Adipocyte (in vitro differentiated cells): ENCODE results near the gene MAP3K20.
A peak's percentile ranks its signal among the peaks of the same experiment; 100 is the strongest.
"Not testable (repeated sequence)": the region's sequence is repeated elsewhere in the genome, so short reads cannot be mapped to it uniquely, and the experiment has no call there.

Source experiments
- DNase-seq: peaks from one replicate; pipeline ENCODE4 v3.0.0-alpha.2; 2015; ENCODE audit warnings: low read depth
- H3K27me3 ChIP-seq: replicated peaks from 2 replicates; pipeline ENCODE4 v1.7.0; 2013; ENCODE audit warnings: mild to moderate bottlenecking, low read length, moderate library complexity; ENCODE audit not compliant: control insufficient read depth, insufficient read depth
- H3K36me3 ChIP-seq: 2 replicates; pipeline ENCODE4 v1.7.0; 2013; ENCODE audit warnings: low read length, mild to moderate bottlenecking, moderate library complexity; ENCODE audit not compliant: control insufficient read depth, insufficient read depth, severe bottlenecking
- H3K4me1 ChIP-seq: 2 replicates; pipeline ENCODE4 v1.7.0; 2013; ENCODE audit warnings: mild to moderate bottlenecking, low read length, moderate library complexity; ENCODE audit not compliant: control insufficient read depth, insufficient read depth
- H3K4me3 ChIP-seq: 2 replicates; pipeline ENCODE4 v1.7.0; 2013; ENCODE audit warnings: mild to moderate bottlenecking, low read length, moderate library complexity
- H3K9ac ChIP-seq: 2 replicates; pipeline ENCODE4 v1.7.0; 2013; ENCODE audit warnings: mild to moderate bottlenecking, low read length, moderate library complexity
- H3K9me3 ChIP-seq: 2 replicates; pipeline ENCODE4 v1.7.0; 2013; ENCODE audit warnings: mild to moderate bottlenecking, low read length, moderate library complexity; ENCODE audit not compliant: control insufficient read depth

Gene MAP3K20

GRCh38 chr2:173264603-173265366 is 189.1 kb downstream of the MAP3K20 start:
- no peak overlapping the region for H3K9ac ChIP-seq
- no peak overlapping the region for H3K4me3 ChIP-seq
- no peaks in the 10 kb centered on the region for H3K9me3 ChIP-seq
- H3K27me3 ChIP-seq, result no peaks in the 10 kb centered on the region
- no peak for DNase-seq
- peaks cover 45% of the 10 kb centered on the region for H3K36me3 ChIP-seq
- H3K4me1 ChIP-seq, result no peaks in the 10 kb centered on the region

DNA sequence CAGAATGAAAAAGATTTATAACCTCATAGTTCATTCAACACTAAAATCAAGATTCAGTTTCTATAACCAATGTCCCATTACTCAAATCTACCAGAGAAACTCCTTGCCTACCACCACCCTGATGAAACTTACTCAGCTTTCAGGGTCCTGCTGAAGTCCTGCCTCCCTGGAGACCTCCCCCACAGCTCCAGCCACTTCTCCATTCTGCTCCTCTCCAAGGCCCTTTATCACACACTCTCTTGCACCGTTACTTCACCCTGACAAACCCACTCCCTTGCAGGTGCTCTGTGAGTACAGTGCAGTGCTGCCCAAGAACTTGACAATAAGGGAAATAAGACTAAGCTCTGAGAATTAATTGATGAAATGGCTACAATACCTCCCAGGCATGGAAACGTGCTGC is 195.5 kb downstream of the MAP3K20 start:
- Histone ChIP-seq H3K27me3 (no peaks in the 10 kb centered on the region), H3K9me3 (peaks cover 10% of the 10 kb centered on the region), H3K4me1 (no peaks in the 10 kb centered on the region), H3K4me3 (no peak overlapping the region), H3K9ac (no peak overlapping the region), H3K36me3 (peaks cover 4% of the 10 kb centered on the region)
- no peak for DNase-seq

- no peak for DNase-seq
- H3K9ac ChIP-seq, result no peak overlapping the region
- peaks cover 10% of the 10 kb centered on the region for H3K9me3 ChIP-seq
- no peak overlapping the region for H3K4me3 ChIP-seq
- H3K27me3 ChIP-seq, result no peaks in the 10 kb centered on the region
- H3K36me3 ChIP-seq, result no peaks in the 10 kb centered on the region
- H3K4me1 ChIP-seq, result no peaks in the 10 kb centered on the region
These were observed 196.2 kb downstream of the MAP3K20 start for GRCh38 chr2:173271825-173272224.

DNA sequence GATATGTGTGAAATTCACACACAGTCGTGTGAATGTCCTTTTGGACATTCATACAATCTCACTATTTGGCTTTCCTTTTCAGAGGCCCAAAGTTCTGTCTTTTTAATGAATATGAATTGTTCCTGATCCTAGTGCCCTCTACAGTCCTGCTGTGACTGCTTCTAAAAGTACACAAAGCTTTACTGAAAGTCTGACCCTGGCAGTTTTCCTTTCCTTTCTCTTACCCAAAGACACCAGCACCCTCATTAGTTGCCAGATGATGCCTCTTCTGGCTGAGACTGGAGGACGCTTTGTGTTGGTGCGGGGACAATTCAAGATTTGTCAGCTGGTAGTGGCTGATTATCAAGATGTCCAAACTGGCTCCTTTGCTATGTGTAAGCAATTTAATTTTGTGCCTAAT is 197.2 kb downstream of the MAP3K20 start:
- Histone ChIP-seq H3K4me3 (no peak overlapping the region), H3K9ac (no peak overlapping the region), H3K9me3 (peaks cover 10% of the 10 kb centered on the region), H3K4me1 (no peaks in the 10 kb centered on the region), H3K27me3 (no peaks in the 10 kb centered on the region), H3K36me3 (no peaks in the 10 kb centered on the region)
- no peak for DNase-seq

GRCh38 chr2:173278794-173279526 is 203.3 kb downstream of the MAP3K20 start:
- Histone ChIP-seq H3K36me3 (no peaks in the 10 kb centered on the region), H3K9me3 (peaks cover 8% of the 10 kb centered on the region), H3K4me3 (no peak overlapping the region), H3K9ac (no peak overlapping the region), H3K27me3 (no peaks in the 10 kb centered on the region), H3K4me1 (no peaks in the 10 kb centered on the region)
- DNase-seq, result peak; percentile 35

GRCh38 chr2:173279527-173279868 is 203.9 kb downstream of the MAP3K20 start:
- H3K4me1 ChIP-seq, result no peaks in the 10 kb centered on the region
- no peak overlapping the region for H3K4me3 ChIP-seq
- H3K9ac ChIP-seq, result no peak overlapping the region
- peaks cover 3% of the 10 kb centered on the region for H3K9me3 ChIP-seq
- H3K36me3 ChIP-seq, result no peaks in the 10 kb centered on the region
- H3K27me3 ChIP-seq, result no peaks in the 10 kb centered on the region
- no peak for DNase-seq

DNA sequence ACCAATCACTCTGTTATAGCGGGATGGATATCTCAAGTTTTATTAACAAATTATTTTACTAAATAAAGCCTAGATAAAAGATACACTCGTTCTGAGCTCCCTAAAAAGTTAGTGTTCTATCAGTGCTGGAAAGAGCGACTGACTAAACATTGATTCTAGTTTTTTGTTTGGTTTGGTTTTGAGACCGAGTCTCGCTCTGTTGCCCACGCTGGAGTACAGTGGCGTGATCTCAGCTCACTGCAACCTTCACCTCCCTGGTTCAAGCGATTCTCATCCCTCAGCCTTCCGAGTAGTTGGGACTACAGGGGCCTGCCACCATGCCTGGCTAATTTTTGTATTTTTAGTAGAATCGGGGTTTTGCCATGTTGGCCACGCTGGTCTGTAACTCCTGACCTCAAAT is 205.2 kb downstream of the MAP3K20 start:
- H3K9ac ChIP-seq, result no peak overlapping the region
- H3K36me3 ChIP-seq, result no peaks in the 10 kb centered on the region
- no peaks in the 10 kb centered on the region for H3K9me3 ChIP-seq
- DNase-seq, result no peak
- no peak overlapping the region for H3K4me3 ChIP-seq
- no peaks in the 10 kb centered on the region for H3K27me3 ChIP-seq
- no peaks in the 10 kb centered on the region for H3K4me1 ChIP-seq

DNA sequence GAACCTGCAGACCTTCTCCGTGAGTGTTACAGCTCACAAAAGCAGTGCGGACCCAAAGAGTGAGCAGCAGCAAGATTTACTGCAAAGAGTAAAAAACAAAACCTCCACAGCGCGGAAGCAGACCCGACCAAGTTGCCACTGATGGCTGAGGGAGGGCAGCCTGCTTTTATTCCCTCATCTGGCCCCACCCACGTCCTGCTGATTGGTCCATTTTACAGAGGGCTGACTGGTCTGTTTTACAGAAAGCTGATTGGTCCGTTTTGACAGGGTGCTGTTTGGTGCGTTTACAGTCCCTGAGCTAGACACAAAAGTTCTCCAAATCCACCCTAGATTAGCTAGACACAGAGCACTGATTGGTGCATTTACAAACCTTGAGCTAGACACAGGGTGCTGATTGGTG is 206.3 kb downstream of the MAP3K20 start:
- H3K27me3 ChIP-seq, H3K4me1 ChIP-seq, H3K9ac ChIP-seq, H3K4me3 ChIP-seq, H3K36me3 ChIP-seq, DNase-seq, H3K9me3 ChIP-seq: not testable (repeated sequence)

- H3K36me3 ChIP-seq, result no peaks in the 10 kb centered on the region
- no peak overlapping the region for H3K4me3 ChIP-seq
- H3K27me3 ChIP-seq, result no peaks in the 10 kb centered on the region
- no peaks in the 10 kb centered on the region for H3K4me1 ChIP-seq
- no peak overlapping the region for H3K9ac ChIP-seq
- no peak for DNase-seq
- no peaks in the 10 kb centered on the region for H3K9me3 ChIP-seq
These were observed 207.3 kb downstream of the MAP3K20 start for GRCh38 chr2:173282795-173283545.

DNA sequence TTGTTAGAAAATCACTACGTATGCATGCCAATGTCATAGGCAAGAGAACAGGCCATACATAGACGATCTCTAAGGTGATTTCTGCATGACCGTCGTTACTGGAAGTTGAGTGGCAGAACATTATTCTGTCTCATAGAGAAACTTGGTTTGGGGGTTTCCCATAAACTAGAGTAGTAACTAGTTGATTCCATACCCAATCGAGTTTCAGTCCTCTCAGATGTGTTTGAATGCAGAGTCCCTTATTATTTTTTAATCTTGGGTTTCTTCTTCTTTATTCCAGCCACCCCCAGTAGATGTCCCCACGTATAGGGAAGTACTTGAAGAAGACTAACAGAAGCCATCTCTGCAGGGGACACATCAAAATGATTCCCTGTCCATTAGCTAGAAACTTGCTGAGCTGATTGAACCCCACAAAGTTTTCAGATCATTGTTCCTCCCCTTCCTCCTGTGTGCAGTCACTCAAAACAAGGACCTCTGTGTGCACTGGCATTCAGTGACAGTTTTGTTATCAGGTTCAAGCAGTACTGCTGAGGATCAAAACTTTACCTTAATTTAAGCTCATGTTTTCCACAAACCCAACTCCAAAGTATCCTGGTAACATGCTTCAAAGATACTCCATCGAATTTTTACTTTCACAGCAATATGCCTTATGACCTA is 210.6 kb downstream of the MAP3K20 start:
- Histone ChIP-seq H3K9me3 (no peaks in the 10 kb centered on the region), H3K36me3 (no peaks in the 10 kb centered on the region), H3K4me1 (no peaks in the 10 kb centered on the region), H3K4me3 (no peak overlapping the region), H3K27me3 (no peaks in the 10 kb centered on the region), H3K9ac (no peak overlapping the region)
- DNase-seq, result no peak

- peaks cover 11% of the 10 kb centered on the region for H3K9me3 ChIP-seq
- H3K4me3 ChIP-seq, result no peak overlapping the region
- H3K4me1 ChIP-seq, result no peaks in the 10 kb centered on the region
- no peak for DNase-seq
- H3K9ac ChIP-seq, result no peak overlapping the region
- no peaks in the 10 kb centered on the region for H3K36me3 ChIP-seq
- no peaks in the 10 kb centered on the region for H3K27me3 ChIP-seq
These were observed 211.9 kb downstream of the MAP3K20 start for GRCh38 chr2:173287594-173287993.
